B cell (primary cell): Measurements from ENCODE around the gene GET4. TPM values are rescaled to one million over a fixed set of nuclear protein-coding genes. Genes with fewer than 3 reads are reported as not detected.

ENCODE experiments used
- ATAC-seq: fragments of 200-7000 bp; cut with Tn5 transposase; one replicate; pipeline ENCODE4 v1.10.0; 2021; ENCODE audit warnings: low read depth, mild to moderate bottlenecking, moderate number of reproducible peaks, moderate library complexity
- CTCF ChIA-PET: fragments of 350-600 bp; sonication (Branson Sonifier 250); formaldehyde crosslinking; loops from one replicate; lab custom pipeline; 2021; ENCODE audit warnings: antibody characterized with exemption, inconsistent platforms; lab: Charles Lee
- POLR2A ChIA-PET: fragments of 350-600 bp; sonication (Branson Sonifier 250); formaldehyde crosslinking; loops from one replicate; lab custom pipeline; 2021; ENCODE audit warnings: antibody characterized with exemption; lab: Charles Lee
- DNase-seq: peaks from one replicate; pipeline ENCODE4 v3.0.0; 2013
- H2AFZ ChIP-seq: 2 replicates; pipeline ENCODE4 v1.6.1; 2012; ENCODE audit warnings: mild to moderate bottlenecking, low read depth, low read length; ENCODE audit not compliant: insufficient read depth, poor library complexity, severe bottlenecking
- H3K27ac ChIP-seq, 2 donors: 1 replicate in 1 of 2; 2 replicates in 1 of 2; pipeline ENCODE4 v1.5.1; 2012 to 2013; ENCODE audit warnings: low read length in 2 of 2, mild to moderate bottlenecking in 2 of 2, moderate library complexity in 1 of 2
- H3K27me3 ChIP-seq, 4 experiments: fragments of 200-600 bp in 1 of 4; sonication (generic) in 1 of 4; replicated peaks in 1 of 4; 1 replicate in 2 of 4; 2 replicates in 2 of 4; pipeline versions ENCODE4 v1.6.1 to v1.7.0; 2013 to 2016; ENCODE audit warnings: low read length in 3 of 4, mild to moderate bottlenecking in 2 of 4, mixed read lengths in 1 of 4, moderate library complexity in 1 of 4; ENCODE audit not compliant: insufficient read depth in 4 of 4, control insufficient read depth in 3 of 4; ENCODE audit errors: control extremely low read depth in 1 of 4
- H3K36me3 ChIP-seq, 2 experiments: replicated peaks in 1 of 2; 1 replicate in 1 of 2; 2 replicates in 1 of 2; pipeline versions ENCODE4 v1.6.1 to v1.7.1; 2013; ENCODE audit warnings: low read length in 1 of 2; ENCODE audit not compliant: insufficient read depth in 2 of 2, control insufficient read depth in 1 of 2; ENCODE audit errors: control extremely low read depth in 1 of 2, extremely low read depth in 1 of 2
- H3K4me1 ChIP-seq, 2 donors: fragments of 200-600 bp in 1 of 2; sonication (generic) in 1 of 2; 1 replicate in 1 of 2; 2 replicates in 1 of 2; pipeline versions ENCODE4 v1.5.1 to v1.6.1; 2013 to 2017; ENCODE audit warnings: low read length in 2 of 2; ENCODE audit not compliant: control insufficient read depth in 2 of 2, insufficient read depth in 2 of 2
- H3K4me2 ChIP-seq: replicated peaks from 2 replicates; pipeline ENCODE3; 2012; ENCODE audit warnings: mild to moderate bottlenecking, low read depth, low read length; ENCODE audit not compliant: poor library complexity, severe bottlenecking
- H3K4me3 ChIP-seq, 5 experiments: fragments of 200-600 bp in 1 of 5; sonication (generic) in 1 of 5; 1 replicate in 3 of 5; 2 replicates in 2 of 5; pipeline versions ENCODE4 v1.5.1 to v1.7.0; 2011 to 2016; ENCODE audit warnings: low read length in 4 of 5, mild to moderate bottlenecking in 4 of 5, low read depth in 2 of 5, control low read depth in 1 of 5, moderate library complexity in 1 of 5; ENCODE audit not compliant: insufficient read depth in 1 of 5; ENCODE audit errors: control extremely low read depth in 1 of 5, extremely low read depth in 1 of 5
- H3K79me2 ChIP-seq: fragments of 200-600 bp; sonication (generic); one replicate; pipeline ENCODE4 v1.6.0; 2016; ENCODE audit warnings: low read length; ENCODE audit not compliant: control insufficient read depth, insufficient read depth
- H3K9ac ChIP-seq: fragments of 200-600 bp; sonication (generic); 2 replicates; pipeline ENCODE4 v1.6.1; 2017; ENCODE audit warnings: mild to moderate bottlenecking, low read length, moderate library complexity
- H3K9me3 ChIP-seq, 3 donors: one replicate each; pipeline versions ENCODE4 v1.6.1 to v1.7.1; 2013; ENCODE audit warnings: low read length in 2 of 3; ENCODE audit not compliant: control insufficient read depth in 2 of 3, insufficient read depth in 1 of 3; ENCODE audit errors: control extremely low read depth in 1 of 3
- H4K20me1 ChIP-seq: 2 replicates; pipeline ENCODE4 v1.6.0; 2012; ENCODE audit warnings: mild to moderate bottlenecking, low read length; ENCODE audit not compliant: insufficient read depth, control insufficient read depth, poor library complexity, severe bottlenecking
- H3K27ac Mint-ChIP-seq: one replicate; pipeline ENCODE4 v1.8.0; 2021; ENCODE audit warnings: mixed read lengths
- H3K27me3 Mint-ChIP-seq: one replicate; pipeline ENCODE4 v1.8.0; 2021; ENCODE audit warnings: mixed read lengths
- H3K4me1 Mint-ChIP-seq: one replicate; pipeline ENCODE4 v1.8.0; 2021; ENCODE audit warnings: mixed read lengths
- H3K4me3 Mint-ChIP-seq: one replicate; pipeline ENCODE4 v1.8.0; 2021; ENCODE audit warnings: mixed read lengths
- H3K9me3 Mint-ChIP-seq: one replicate; pipeline ENCODE4 v1.8.0; 2022; ENCODE audit warnings: mixed read lengths; ENCODE audit not compliant: insufficient read depth
- CTCF ChIP-seq: fragments of 200-600 bp; IDR thresholded peaks from one replicate; pipeline ENCODE4 v1.8.0; 2022; ENCODE audit warnings: antibody characterized with exemption, mild to moderate bottlenecking
- EZH2 ChIP-seq: IDR thresholded peaks from 2 replicates; pipeline ENCODE4 v1.6.1; 2012; ENCODE audit warnings: borderline replicate concordance, low read depth, mild to moderate bottlenecking, moderate library complexity, low read length; ENCODE audit not compliant: insufficient read depth, poor library complexity, severe bottlenecking
- WGBS: methylation state at CpG from one replicate; pipeline ENCODE4 v1.1.5; 2013; ENCODE audit warnings: missing lambda C conversion rate; ENCODE audit not compliant: insufficient coverage; 5-methylcytosine and 5-hydroxymethylcytosine counted together
- intact Hi-C: fragments of 100-400 bp; cut with micrococcal nuclease; formaldehyde crosslinking; loops from one replicate; pipeline ENCODE4 v1.10.0; 2022
- polyA plus RNA-seq: library from polyadenylated mRNA; depleted of rRNA; stranded (reverse); fragments of >200 nt; gene quantifications from 2 replicates; pipeline ENCODE4 v1.2.3, GENCODE V29; 2012
- total RNA-seq, 2 donors: library from RNA; stranded (reverse); fragments of 120-200 nt in 1 of 2; gene quantifications; 1 replicate in 1 of 2; 2 replicates in 1 of 2; pipeline versions ENCODE4 v1.2.3 to v1.2.4, GENCODE V29; 2013 to 2022

GET4 gene
- total and polyA plus RNA-seq, 2 donors (not counting 1 experiment from before 2014, with no cell fraction given), result 53.5 to 65.5 TPM

- TF ChIP-seq CTCF (no peak), EZH2 (no peak)
- no peak overlapping the region for H3K27ac ChIP-seq
- no peaks in the 10 kb centered on the region for H3K4me1 Mint-ChIP-seq
- H3K27me3 Mint-ChIP-seq, result no peaks in the 10 kb centered on the region
- H3K27me3 ChIP-seq, result no peaks in the 10 kb centered on the region
- peaks cover 9% of the 10 kb centered on the region for H3K79me2 ChIP-seq
- ChIA-PET POLR2A (no interaction called here), CTCF (no interaction called here)
- H3K9ac ChIP-seq, result no peak overlapping the region
- H2AFZ ChIP-seq, result no peak overlapping the region
- 96% methylated on average over 14 of the region's 19 CpGs for WGBS
- no peak overlapping the region for H3K4me3 Mint-ChIP-seq
- H3K4me1 ChIP-seq, result no peaks in the 10 kb centered on the region
- DNase-seq (no peak), ATAC-seq (no peak)
- no peak overlapping the region for H3K4me3 ChIP-seq
- no peaks in the 10 kb centered on the region for H3K9me3 ChIP-seq
- no peak overlapping the region for H3K27ac Mint-ChIP-seq
- H4K20me1 ChIP-seq, result peaks cover 46% of the 10 kb centered on the region
- no peaks in the 10 kb centered on the region for H3K9me3 Mint-ChIP-seq
- no peak overlapping the region for H3K4me2 ChIP-seq
- peaks cover 0 to 68% of the 10 kb centered on the region in 2 experiments for H3K36me3 ChIP-seq
- intact Hi-C loops, result no loop called here
Measured at GRCh38 chr7:893686-894085, 17.3 kb downstream of the GET4 start.

DNA sequence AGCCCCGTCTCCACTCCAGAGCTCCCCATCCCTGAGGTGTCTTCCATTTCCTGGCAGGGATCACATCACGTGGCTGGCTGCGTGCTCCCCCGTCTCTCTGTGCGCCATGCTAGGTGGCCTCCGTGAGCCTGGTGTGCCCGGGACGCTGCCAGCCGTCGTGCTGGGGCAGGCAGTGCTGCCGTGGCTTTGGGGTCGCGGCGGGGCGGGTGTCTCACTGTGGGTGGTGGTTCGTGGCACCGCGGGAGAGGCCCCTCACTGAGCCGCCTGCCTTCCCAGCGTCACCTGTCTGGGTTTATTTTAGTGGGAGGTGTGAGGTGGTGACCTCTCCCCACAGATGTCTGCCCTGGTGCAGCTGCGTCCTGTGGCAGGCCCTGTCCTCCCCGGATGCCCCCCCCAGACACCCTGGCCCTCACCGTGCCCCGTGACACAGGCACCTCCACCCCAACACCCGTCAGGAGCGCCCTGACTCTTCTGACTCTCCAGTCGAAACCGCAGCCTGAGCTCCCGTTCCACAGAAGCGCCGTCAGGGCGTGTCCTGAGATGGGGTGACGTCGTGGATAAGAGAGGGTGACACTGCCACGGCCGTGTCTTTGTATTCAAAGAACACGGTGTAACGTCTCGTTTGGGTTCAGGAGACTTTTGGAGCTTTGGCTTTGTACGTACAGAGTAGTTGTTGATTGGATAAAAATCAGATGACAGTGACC lies 18.0 kb downstream of the GET4 start:
- Histone ChIP-seq H3K9me3 (no peaks in the 10 kb centered on the region), H4K20me1 (peaks cover 39% of the 10 kb centered on the region), H3K27me3 (no peaks in the 10 kb centered on the region), H3K36me3 (peaks cover 0 to 63% of the 10 kb centered on the region in 2 experiments), H3K4me3 (no peak overlapping the region), H2AFZ (no peak overlapping the region), H3K4me2 (no peak overlapping the region), H3K9ac (no peak overlapping the region), H3K4me1 (no peaks in the 10 kb centered on the region), H3K79me2 (peaks cover 3% of the 10 kb centered on the region), H3K27ac (no peak overlapping the region)
- no peak for TF ChIP-seq CTCF
- no peaks in the 10 kb centered on the region for H3K4me1 Mint-ChIP-seq
- no peaks in the 10 kb centered on the region for H3K27me3 Mint-ChIP-seq
- no peaks in the 10 kb centered on the region for H3K9me3 Mint-ChIP-seq
- ChIA-PET CTCF (no interaction called here), POLR2A (interaction anchor here (0.5 kb wide), 1 partner anchor 149 kb away, joined by 3 read pairs; no protein-coding TSS in a partner anchor)
- H3K27ac Mint-ChIP-seq, result no peak overlapping the region
- H3K4me3 Mint-ChIP-seq, result no peak overlapping the region
- DNase-seq (no peak), ATAC-seq (no peak)
- intact Hi-C loops, result no loop called here
- WGBS, result 99% methylated on average over 34 of the region's 40 CpGs
